Smooth muscle cell (in vitro differentiated cells): ENCODE data around the gene PNCK. TPM values are rescaled to one million over a fixed set of nuclear protein-coding genes. Genes with fewer than 3 reads are reported as not detected.

Source experiments
- DNase-seq: peaks from one replicate; lab custom pipeline; 2025; ENCODE audit not compliant: unreplicated experiment; lab: John Stamatoyannopoulos, UW
- H2AFZ ChIP-seq: fragments of 200-600 bp; sonication (generic); 2 replicates; pipeline ENCODE4 v1.6.0; 2016; ENCODE audit warnings: antibody characterized with exemption, low read depth, mild to moderate bottlenecking
- H3F3A ChIP-seq: fragments of 200-600 bp; sonication (generic); 2 replicates; pipeline ENCODE4 v1.6.0; 2017; ENCODE audit warnings: antibody characterized with exemption, low read depth
- H3K27ac ChIP-seq: fragments of 200-600 bp; sonication (generic); 2 replicates; pipeline ENCODE4 v1.5.1; 2016; ENCODE audit warnings: low read depth, mild to moderate bottlenecking
- H3K27me3 ChIP-seq: fragments of 200-600 bp; sonication (generic); 2 replicates; pipeline ENCODE4 v1.6.1; 2016; ENCODE audit warnings: low read depth, mild to moderate bottlenecking
- H3K36me3 ChIP-seq: fragments of 200-600 bp; sonication (generic); 2 replicates; pipeline ENCODE4 v1.5.1; 2016; ENCODE audit warnings: low read depth
- H3K4me1 ChIP-seq: fragments of 200-600 bp; sonication (generic); 2 replicates; pipeline ENCODE4 v1.5.1; 2016; ENCODE audit warnings: low read depth
- H3K4me2 ChIP-seq: fragments of 200-600 bp; sonication (generic); 2 replicates; pipeline ENCODE4 v1.6.0; 2016; ENCODE audit warnings: mild to moderate bottlenecking
- H3K4me3 ChIP-seq: fragments of 200-600 bp; sonication (generic); 2 replicates; pipeline ENCODE4 v1.5.1; 2016; ENCODE audit warnings: mild to moderate bottlenecking
- H3K79me2 ChIP-seq: fragments of 200-600 bp; sonication (generic); 2 replicates; pipeline ENCODE4 v1.6.0; 2016; ENCODE audit warnings: low read depth, mild to moderate bottlenecking
- H3K9ac ChIP-seq: fragments of 200-600 bp; sonication (generic); 2 replicates; pipeline ENCODE4 v1.6.0; 2016; ENCODE audit warnings: low read depth
- H3K9me3 ChIP-seq: fragments of 200-600 bp; sonication (generic); replicated peaks from 2 replicates; pipeline ENCODE4 v1.5.1; 2016; ENCODE audit warnings: low read depth
- H4K20me1 ChIP-seq: fragments of 200-600 bp; sonication (generic); 2 replicates; pipeline ENCODE4 v1.6.0; 2016; ENCODE audit warnings: low read depth
- WGBS: methylation state at CpG from one replicate; pipeline ENCODE4 v1.1.7; 2016; ENCODE audit warnings: low lambda C conversion rate; 5-methylcytosine and 5-hydroxymethylcytosine counted together
- polyA plus RNA-seq: library from polyadenylated mRNA; unstranded; fragments of >200 nt; fragmentation: Nextera tagmentation; extraction: Ambion mirVana; gene quantifications from 2 replicates; pipeline ENCODE4 v1.2.1, GENCODE V29; 2016
- total RNA-seq: library from RNA; depleted of rRNA; stranded (reverse); fragments of >200 nt; gene quantifications from 2 replicates; pipeline ENCODE4 v1.2.3, GENCODE V29; 2014
- TF ChIP-seq, protein P1 (sequence below): fragments of 200-600 bp; sonication (generic); IDR thresholded peaks from 2 replicates; pipeline ENCODE4 v1.5.1; 2017; ENCODE audit warnings: borderline replicate concordance, mild to moderate bottlenecking, antibody characterized with exemption; ENCODE audit not compliant: insufficient read depth, poor library complexity, severe bottlenecking

PNCK gene
- total and polyA plus RNA-seq, 2 experiments from 2014 or later: 2.8 to 4.0 TPM

DNA sequence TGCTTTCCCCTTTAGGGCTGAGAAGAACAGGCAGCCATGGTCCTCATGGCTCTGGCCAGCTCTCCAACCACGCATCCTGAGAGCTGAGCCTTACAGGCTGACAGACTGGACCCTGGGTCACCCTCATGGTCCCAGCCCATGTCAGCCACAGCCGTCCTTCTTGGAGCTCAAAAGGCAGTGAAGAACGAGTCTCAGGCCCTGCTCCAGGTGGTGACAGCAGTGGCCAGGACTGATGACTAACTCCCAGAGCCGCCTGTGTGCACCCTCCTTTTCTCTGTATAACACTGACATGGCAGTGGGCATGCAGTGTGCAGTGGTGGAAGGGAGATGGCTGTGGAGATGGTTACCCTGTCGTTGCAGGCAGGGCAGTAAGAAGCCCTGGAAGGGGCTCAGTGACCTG lies 36.9 kb downstream of the PNCK start:
- Histone ChIP-seq H3K79me2 (no peaks in the 10 kb centered on the region), H2AFZ (no peak overlapping the region), H3K4me2 (no peak overlapping the region), H3K4me3 (no peak overlapping the region), H4K20me1 (no peaks in the 10 kb centered on the region), H3K36me3 (no peaks in the 10 kb centered on the region), H3K27me3 (no peaks in the 10 kb centered on the region), H3K9ac (no peak overlapping the region), H3F3A (no peaks in the 10 kb centered on the region), H3K4me1 (no peaks in the 10 kb centered on the region), H3K9me3 (no peaks in the 10 kb centered on the region), H3K27ac (no peak overlapping the region)
- no peak for DNase-seq
- TF ChIP-seq, protein P1, sequence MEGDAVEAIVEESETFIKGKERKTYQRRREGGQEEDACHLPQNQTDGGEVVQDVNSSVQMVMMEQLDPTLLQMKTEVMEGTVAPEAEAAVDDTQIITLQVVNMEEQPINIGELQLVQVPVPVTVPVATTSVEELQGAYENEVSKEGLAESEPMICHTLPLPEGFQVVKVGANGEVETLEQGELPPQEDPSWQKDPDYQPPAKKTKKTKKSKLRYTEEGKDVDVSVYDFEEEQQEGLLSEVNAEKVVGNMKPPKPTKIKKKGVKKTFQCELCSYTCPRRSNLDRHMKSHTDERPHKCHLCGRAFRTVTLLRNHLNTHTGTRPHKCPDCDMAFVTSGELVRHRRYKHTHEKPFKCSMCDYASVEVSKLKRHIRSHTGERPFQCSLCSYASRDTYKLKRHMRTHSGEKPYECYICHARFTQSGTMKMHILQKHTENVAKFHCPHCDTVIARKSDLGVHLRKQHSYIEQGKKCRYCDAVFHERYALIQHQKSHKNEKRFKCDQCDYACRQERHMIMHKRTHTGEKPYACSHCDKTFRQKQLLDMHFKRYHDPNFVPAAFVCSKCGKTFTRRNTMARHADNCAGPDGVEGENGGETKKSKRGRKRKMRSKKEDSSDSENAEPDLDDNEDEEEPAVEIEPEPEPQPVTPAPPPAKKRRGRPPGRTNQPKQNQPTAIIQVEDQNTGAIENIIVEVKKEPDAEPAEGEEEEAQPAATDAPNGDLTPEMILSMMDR: no peak
- WGBS: 72% methylated on average over 5 of the region's 5 CpGs

DNA sequence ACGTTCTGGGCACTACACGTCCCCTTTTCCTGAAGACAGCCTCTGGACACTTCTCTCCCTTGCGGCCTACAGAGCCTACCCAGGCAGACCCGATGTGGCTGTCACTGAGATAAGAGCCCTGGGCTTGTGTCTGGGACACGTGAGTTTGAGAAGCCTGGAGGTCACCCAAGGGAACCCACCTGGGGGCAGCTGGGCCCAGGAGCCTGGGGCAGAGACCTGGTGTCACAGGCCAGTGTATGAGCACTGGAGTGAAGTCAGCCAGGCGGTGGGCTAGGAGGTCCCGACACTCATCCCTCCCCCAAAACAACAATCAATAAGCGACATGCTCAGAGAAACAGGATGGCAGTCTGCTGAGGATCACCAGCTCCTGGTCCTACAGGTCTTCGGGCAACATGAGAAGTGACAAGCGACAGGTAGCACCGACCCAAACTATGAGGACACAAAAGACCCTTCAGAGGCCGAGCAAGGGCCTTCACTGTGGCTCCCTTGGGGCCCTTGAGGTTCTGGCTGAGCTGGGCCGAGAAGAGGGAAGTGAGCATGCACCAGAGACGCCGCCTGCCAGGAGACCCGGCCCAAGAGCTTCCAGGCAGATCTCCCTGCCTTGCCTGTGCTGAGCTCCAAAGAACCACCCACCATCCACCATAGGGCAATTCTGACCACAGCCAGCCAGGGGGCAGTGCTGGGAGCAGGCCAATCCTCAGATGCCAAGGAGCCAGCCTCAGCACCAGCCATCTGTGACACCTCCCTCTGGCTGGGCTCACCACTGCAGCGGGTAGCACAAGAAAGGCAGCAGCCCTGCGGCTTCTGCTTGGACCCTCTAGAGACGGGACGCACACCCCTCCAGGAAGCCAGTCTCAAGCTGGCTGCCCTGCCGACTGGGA lies 37.6 kb downstream of the PNCK start:
- no peaks in the 10 kb centered on the region for H3F3A ChIP-seq
- WGBS: 80% methylated on average over 20 of the region's 21 CpGs
- no peak overlapping the region for H3K9ac ChIP-seq
- no peak overlapping the region for H3K4me2 ChIP-seq
- TF ChIP-seq, protein P1: peak; percentile 30
- H3K36me3 ChIP-seq: no peaks in the 10 kb centered on the region
- no peaks in the 10 kb centered on the region for H3K4me1 ChIP-seq
- H3K27ac ChIP-seq: no peak overlapping the region
- no peaks in the 10 kb centered on the region for H3K9me3 ChIP-seq
- H3K27me3 ChIP-seq: no peaks in the 10 kb centered on the region
- no peaks in the 10 kb centered on the region for H4K20me1 ChIP-seq
- no peak overlapping the region for H3K4me3 ChIP-seq
- DNase-seq: no peak
- no peaks in the 10 kb centered on the region for H3K79me2 ChIP-seq
- H2AFZ ChIP-seq: no peak overlapping the region

DNA sequence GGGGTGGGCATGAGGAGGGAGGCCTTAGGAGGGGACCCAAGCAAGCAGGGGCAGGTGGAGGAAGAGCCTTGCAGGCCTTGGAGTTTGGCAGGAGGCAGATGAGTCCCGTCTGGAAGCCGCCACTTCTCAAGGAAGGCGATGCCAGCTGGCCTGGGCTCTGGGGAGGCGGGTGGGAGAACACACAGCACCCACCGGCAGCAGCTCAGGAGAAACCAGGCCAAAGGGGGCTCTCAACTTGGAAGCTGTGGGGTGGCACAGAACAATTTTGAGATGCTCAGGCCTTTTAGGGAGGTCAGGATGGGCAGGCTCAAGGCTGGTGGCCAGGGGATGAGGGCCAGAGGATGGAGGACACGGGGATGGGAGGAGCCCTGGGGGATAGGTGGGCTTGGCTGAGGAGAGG lies 38.2 kb downstream of the PNCK start:
- 89% methylated on average over 6 of the region's 6 CpGs for WGBS
- DNase-seq: no peak

More for the DNA sequence above, 38.2 kb downstream of the PNCK start:
- Histone ChIP-seq H3F3A (no peaks in the 10 kb centered on the region), H3K4me2 (no peak overlapping the region), H3K79me2 (no peaks in the 10 kb centered on the region), H3K9ac (no peak overlapping the region), H3K36me3 (no peaks in the 10 kb centered on the region), H3K9me3 (no peaks in the 10 kb centered on the region), H3K4me1 (no peaks in the 10 kb centered on the region), H2AFZ (no peak overlapping the region), H3K27me3 (no peaks in the 10 kb centered on the region), H4K20me1 (no peaks in the 10 kb centered on the region), H3K27ac (no peak overlapping the region), H3K4me3 (no peak overlapping the region)
- TF ChIP-seq, protein P1: no peak
